Pancreas (tissue), 10 donors: Measurements from ENCODE around the gene VSIR. TPM values are rescaled to one million over a fixed set of nuclear protein-coding genes. Genes with fewer than 3 reads are reported as not detected.

Experiments
- ATAC-seq, 4 donors: fragments of 200-7000 bp; cut with Tn5 transposase; one replicate each; pipeline versions ENCODE4 v1.8.0 to v1.9.1; 2020; ENCODE audit warnings: mild to moderate bottlenecking in 4 of 4, moderate library complexity in 4 of 4
- DNase-seq, 6 donors: peaks; one replicate each; pipeline ENCODE4 v3.0.0-alpha.2; 2020
- FAIRE-seq: peaks from 2 replicates; lab custom pipeline; 2012; peaks lifted over from hg19 to GRCh38; lab: Jason Lieb, UNC
- H3K27ac ChIP-seq, 4 donors: fragments of 200-600 bp; sonication (generic); 1 replicate in 3 of 4; 2 replicates in 1 of 4; pipeline versions ENCODE4 v1.5.0 to v1.8.0; 2020
- H3K27me3 ChIP-seq, 4 donors: fragments of 200-600 bp; one replicate each; pipeline ENCODE4 v1.8.0; 2021
- H3K36me3 ChIP-seq, 3 donors: fragments of 200-600 bp; sonication (generic) in 1 of 3; one replicate each; pipeline versions ENCODE4 v1.5.0 to v1.8.0; 2020 to 2021
- H3K4me1 ChIP-seq, 3 donors: fragments of 200-600 bp; one replicate each; pipeline ENCODE4 v1.8.0; 2021
- H3K4me3 ChIP-seq, 4 donors: fragments of 200-600 bp; sonication (generic) in 2 of 4; one replicate each; pipeline versions ENCODE4 v1.5.0 to v1.8.0; 2020 to 2021
- H3K9me3 ChIP-seq, 4 donors: fragments of 200-600 bp; one replicate each; pipeline ENCODE4 v1.8.0; 2021
- CTCF ChIP-seq, 4 donors: fragments of 200-600 bp; sonication (generic) in 3 of 4; IDR thresholded peaks; one replicate each; pipeline versions ENCODE4 v1.5.0 to v1.8.0; 2021; ENCODE audit warnings: antibody characterized with exemption in 4 of 4
- whole genome bisulfite sequencing, 2 donors: extraction: QIAGEN DNeasy Blood & Tissue Kit; methylation state at CpG; one replicate each; pipeline ENCODE4 v1.1.7; 2013; 5-methylcytosine and 5-hydroxymethylcytosine counted together
- intact Hi-C, 3 donors: fragments of 100-400 bp; cut with DNase I; formaldehyde crosslinking; loops; one replicate each; pipeline versions ENCODE4 v1.11.1 to v1.14.2; 2022
- polyA plus RNA-seq, 2 donors: library from polyadenylated mRNA; stranded (reverse); fragments of 200-250 nt; gene quantifications; one replicate each; pipeline ENCODE4 v1.2.3, GENCODE V29; 2013
- total RNA-seq, 6 donors: library from RNA; stranded (reverse); fragmentation: NEBNext Ultra II Directional in 4 of 6; extraction: Animal tissue kit (Norgen Biotek cat#: 25700) in 4 of 6; gene quantifications; one replicate each; pipeline versions ENCODE4 v1.2.1 to v1.2.4, GENCODE V29; 2021 to 2023
- donor health status: healthy with polysubstance abuse.
- donor health status: DM: no; HTN: no; CAD: no; lungs with moderate emphysema.
- donor health status: DM: no; HTN: no; CAD: no.
- donor health status: control.
- donor health status: control.
- donor health status: Bipolar disorder and iron deficiency.
- donor health status: DM: yes; HTN: yes; CAD: no.
- donor health status: DM: no; HTN: no; CAD: no.
- donor health status: DM: no; HTN: no; CAD: no.
- donor health status: DM: yes; HTN: yes; CAD: no.

Gene VSIR
- total and polyA plus RNA-seq, 8 donors = 3.7 to 27.6 (median 9.3) TPM

GRCh38 chr10:71771204-71771603 is 2.1 kb downstream of the VSIR start:
- Histone ChIP-seq H3K4me1 (peaks cover 0 to 19% (median 5%) of the 10 kb centered on the region in 3 donors), H3K9me3 (no peaks in the 10 kb centered on the region), H3K36me3 (no peaks in the 10 kb centered on the region), H3K4me3 (peak overlapping the region in 1 of 4 donors; percentile 67), H3K27ac (peak overlapping the region in 2 of 4 donors; percentile 71 to 74), H3K27me3 (no peaks in the 10 kb centered on the region)
- intact Hi-C loops = no loop called here
- TF ChIP-seq CTCF (IDR thresholded peaks at IDR 0.05) = no peak
- FAIRE-seq (no peak), ATAC-seq (peak; percentile 1 to 53 (median 42)), DNase-seq (peak in 4 of 6 donors; percentile 51 to 61 (median 57))
- 13% methylated on average over 2 of the region's 2 CpGs for WGBS, 2 donors

- peak overlapping the region in 1 of 4 donors; percentile 67 for H3K4me3 ChIP-seq
- FAIRE-seq (no peak), ATAC-seq (peak in 1 of 4 donors; percentile 4), DNase-seq (peak in 1 of 6 donors; percentile 48)
- peaks cover 0 to 22% (median 5%) of the 10 kb centered on the region in 3 donors for H3K4me1 ChIP-seq
- no peaks in the 10 kb centered on the region for H3K36me3 ChIP-seq
- no peaks in the 10 kb centered on the region for H3K27me3 ChIP-seq
- no peaks in the 10 kb centered on the region for H3K9me3 ChIP-seq
- peak overlapping the region in 2 of 4 donors; percentile 71 to 74 for H3K27ac ChIP-seq
- TF ChIP-seq CTCF (IDR thresholded peaks at IDR 0.05) = no peak
- intact Hi-C loops = no loop called here
- 72 to 81% methylated on average over 3 of the region's 3 CpGs for WGBS, 2 donors
Observed at GRCh38 chr10:71770789-71771188, 2.5 kb downstream of the VSIR start.

GRCh38 chr10:71770255-71770654 is 3.1 kb downstream of the VSIR start:
- no peak for FAIRE-seq
- 94 to 97% methylated on average over 3 of the region's 3 CpGs for WGBS, 2 donors
- intact Hi-C loops = no loop called here

GRCh38 chr10:71769279-71769823 is 4.0 kb downstream of the VSIR start:
- Histone ChIP-seq H3K4me3 (no peak overlapping the region), H3K36me3 (no peaks in the 10 kb centered on the region), H3K27ac (peak overlapping the region in 2 of 4 donors; percentile 27 to 62), H3K4me1 (peaks cover 0 to 22% (median 5%) of the 10 kb centered on the region in 3 donors), H3K9me3 (no peaks in the 10 kb centered on the region), H3K27me3 (no peaks in the 10 kb centered on the region)
- TF ChIP-seq CTCF (IDR thresholded peaks at IDR 0.05) = no peak
- intact Hi-C loops = no loop called here
- no peak for ATAC-seq
- no peak for DNase-seq
- WGBS, 2 donors = 82 to 88% methylated on average over 5 of the region's 5 CpGs
- FAIRE-seq = peak; percentile 47

More at GRCh38 chr10:71770255-71770654, 3.1 kb downstream of the VSIR start:
- Histone ChIP-seq H3K36me3 (no peaks in the 10 kb centered on the region), H3K9me3 (no peaks in the 10 kb centered on the region), H3K27me3 (no peaks in the 10 kb centered on the region), H3K4me3 (peak overlapping the region in 1 of 4 donors; percentile 67), H3K27ac (peak overlapping the region in 3 of 4 donors; percentile 3 to 74 (median 71)), H3K4me1 (peaks cover 0 to 22% (median 5%) of the 10 kb centered on the region in 3 donors)
- ATAC-seq (no peak), DNase-seq (no peak)
- no peak for TF ChIP-seq CTCF (IDR thresholded peaks at IDR 0.05)

GRCh38 chr10:71767420-71768035 is 5.8 kb downstream of the VSIR start:
- FAIRE-seq (no peak), ATAC-seq (no peak), DNase-seq (peak in 1 of 6 donors; percentile 52)
- Histone ChIP-seq H3K4me3 (no peak overlapping the region), H3K9me3 (no peaks in the 10 kb centered on the region), H3K27ac (peak overlapping the region in 3 of 4 donors; percentile 35 to 62 (median 56)), H3K4me1 (peaks cover 0 to 22% (median 5%) of the 10 kb centered on the region in 3 donors), H3K27me3 (no peaks in the 10 kb centered on the region), H3K36me3 (no peaks in the 10 kb centered on the region)
- TF ChIP-seq CTCF (IDR thresholded peaks at IDR 0.05) = no peak
- 60 to 61% methylated on average over 10 of the region's 10 CpGs for WGBS, 2 donors
- intact Hi-C loops = no loop called here
